ENCODE data around the gene C10orf53.

Gene C10orf53

DNA sequence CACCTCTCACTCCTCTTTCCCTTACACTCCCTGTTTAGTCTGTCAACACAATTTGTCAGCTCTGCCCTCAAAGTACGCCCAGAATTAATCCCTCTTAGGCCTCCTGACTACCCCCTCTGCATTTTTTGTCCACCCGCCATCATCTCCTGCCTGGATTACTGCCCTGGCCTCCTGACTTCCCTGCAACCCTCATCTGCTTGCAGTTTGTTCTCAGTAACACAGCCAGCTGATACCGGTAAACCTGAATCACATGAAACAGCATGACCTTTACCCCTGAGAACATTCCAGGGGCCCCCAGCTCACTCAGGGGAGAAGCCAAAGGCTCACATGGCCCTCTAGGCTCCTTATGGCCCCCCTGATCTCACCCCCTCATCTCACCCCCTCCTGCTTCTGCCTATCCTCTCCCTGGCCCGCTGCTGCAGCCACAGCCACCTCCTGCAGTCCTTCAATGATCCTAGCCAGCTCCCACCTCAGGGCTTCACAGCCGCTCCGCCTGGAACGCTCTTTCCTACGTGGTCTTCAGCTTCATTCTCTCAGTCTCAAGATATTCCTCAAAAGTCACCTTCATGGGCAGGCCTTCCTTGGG, 8.9 kb downstream of the C10orf53 start:
- TF ChIP-seq, protein P1, sequence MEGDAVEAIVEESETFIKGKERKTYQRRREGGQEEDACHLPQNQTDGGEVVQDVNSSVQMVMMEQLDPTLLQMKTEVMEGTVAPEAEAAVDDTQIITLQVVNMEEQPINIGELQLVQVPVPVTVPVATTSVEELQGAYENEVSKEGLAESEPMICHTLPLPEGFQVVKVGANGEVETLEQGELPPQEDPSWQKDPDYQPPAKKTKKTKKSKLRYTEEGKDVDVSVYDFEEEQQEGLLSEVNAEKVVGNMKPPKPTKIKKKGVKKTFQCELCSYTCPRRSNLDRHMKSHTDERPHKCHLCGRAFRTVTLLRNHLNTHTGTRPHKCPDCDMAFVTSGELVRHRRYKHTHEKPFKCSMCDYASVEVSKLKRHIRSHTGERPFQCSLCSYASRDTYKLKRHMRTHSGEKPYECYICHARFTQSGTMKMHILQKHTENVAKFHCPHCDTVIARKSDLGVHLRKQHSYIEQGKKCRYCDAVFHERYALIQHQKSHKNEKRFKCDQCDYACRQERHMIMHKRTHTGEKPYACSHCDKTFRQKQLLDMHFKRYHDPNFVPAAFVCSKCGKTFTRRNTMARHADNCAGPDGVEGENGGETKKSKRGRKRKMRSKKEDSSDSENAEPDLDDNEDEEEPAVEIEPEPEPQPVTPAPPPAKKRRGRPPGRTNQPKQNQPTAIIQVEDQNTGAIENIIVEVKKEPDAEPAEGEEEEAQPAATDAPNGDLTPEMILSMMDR (conservative IDR thresholded peaks at IDR 0.05; ENCODE audit: control insufficient read depth, insufficient read depth, low read depth, low read length) = no peak
- no peak overlapping the region for H3K4me3 ChIP-seq (ENCODE audit: control insufficient read depth, low read depth, low read length)
- DNase-seq (ENCODE audit: low read depth) = no peak

DNA sequence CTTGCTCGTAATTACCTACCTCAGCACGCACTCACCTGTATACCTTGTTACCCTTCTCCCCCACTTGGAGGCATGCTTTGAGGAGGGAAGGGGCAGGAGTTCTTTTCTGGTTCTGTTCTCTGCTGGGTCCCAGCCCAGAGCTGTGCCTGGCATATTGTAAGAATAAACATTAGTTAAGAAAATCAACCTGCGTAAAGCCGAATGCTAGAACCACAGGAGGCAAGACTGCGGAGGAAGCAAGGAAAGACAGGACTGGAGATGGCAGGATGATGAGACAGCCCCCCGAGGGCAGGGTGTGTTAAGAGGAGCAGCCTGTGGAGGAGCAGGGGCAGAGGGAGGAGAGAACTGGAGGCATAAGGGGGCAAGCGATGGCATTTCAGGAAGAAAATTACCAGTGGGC, 9.5 kb downstream of the C10orf53 start:
- DNase-seq (ENCODE audit: low read depth) = no peak
- TF ChIP-seq, protein P1 (conservative IDR thresholded peaks at IDR 0.05; ENCODE audit: control insufficient read depth, insufficient read depth, low read depth, low read length) = no peak
- H3K4me3 ChIP-seq (ENCODE audit: control insufficient read depth, low read depth, low read length) = no peak overlapping the region

DNA sequence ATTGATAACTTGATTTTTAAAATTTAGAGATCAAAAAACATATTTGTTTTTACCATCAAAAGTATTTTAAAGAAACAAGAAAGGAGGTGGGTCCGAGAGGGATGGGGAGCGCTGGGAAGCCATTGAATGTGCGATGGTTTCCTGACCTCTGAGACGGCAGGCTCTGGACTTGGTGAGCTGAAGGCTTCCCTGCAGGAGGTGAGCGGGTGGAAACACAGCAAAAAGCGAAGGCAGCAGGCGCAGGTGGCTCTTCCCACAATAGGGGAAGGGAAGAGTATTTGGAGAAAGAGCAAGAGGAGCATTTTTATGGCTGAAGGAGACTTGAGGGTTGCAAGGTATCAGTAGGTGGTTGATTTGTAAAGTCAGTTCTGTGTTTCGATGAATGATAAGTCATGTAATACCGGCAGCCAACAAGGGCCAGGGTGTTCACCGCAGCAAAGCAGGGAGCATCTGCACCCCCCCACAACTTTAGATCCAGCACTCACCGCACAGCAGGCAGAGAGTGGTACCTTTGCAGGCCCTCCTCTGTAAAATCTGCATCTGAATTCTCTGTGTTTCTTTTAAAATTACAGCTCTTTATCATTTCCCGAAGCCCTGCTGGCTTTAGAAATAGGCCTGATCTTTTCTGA, 10.5 kb downstream of the C10orf53 start:
- TF ChIP-seq, protein P1 (conservative IDR thresholded peaks at IDR 0.05; ENCODE audit: control insufficient read depth, insufficient read depth, low read depth, low read length) = no peak
- DNase-seq (ENCODE audit: low read depth) = no peak
- no peak overlapping the region for H3K4me3 ChIP-seq (ENCODE audit: control insufficient read depth, low read depth, low read length)

DNA sequence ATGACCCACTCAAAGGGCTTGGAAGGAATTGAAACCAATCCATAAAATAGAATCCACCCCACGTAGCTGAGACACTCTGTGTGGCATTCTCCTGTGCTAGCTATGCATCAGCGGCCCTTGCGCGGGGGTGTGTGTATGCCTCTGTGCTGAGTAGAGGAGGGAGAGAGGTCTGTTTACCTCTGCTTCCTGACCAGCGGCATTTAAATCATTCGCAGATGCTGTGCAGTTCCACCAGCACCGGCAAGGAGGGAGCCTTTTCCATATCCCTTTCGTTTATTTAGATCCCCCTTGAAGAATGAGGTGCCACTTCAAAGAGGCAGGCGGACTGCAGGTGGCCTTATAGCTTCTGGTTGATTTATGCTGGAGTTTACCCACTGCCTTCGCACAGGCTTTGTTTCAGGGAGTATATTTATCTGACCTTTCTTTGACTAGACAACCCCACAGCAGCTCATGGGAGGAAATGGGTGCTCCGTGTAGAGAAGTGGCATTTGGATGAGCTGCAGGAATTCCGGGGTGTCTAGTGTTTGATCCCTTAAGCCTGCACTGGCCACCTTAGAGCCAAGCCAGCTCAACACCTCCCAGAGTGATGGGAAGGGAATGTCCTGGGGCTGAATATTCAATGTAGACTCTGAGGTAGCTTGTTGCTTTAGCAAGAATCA, 11.4 kb downstream of the C10orf53 start:
- no peak overlapping the region for H3K4me3 ChIP-seq (ENCODE audit: control insufficient read depth, low read depth, low read length)
- TF ChIP-seq, protein P1 (conservative IDR thresholded peaks at IDR 0.05; ENCODE audit: control insufficient read depth, insufficient read depth, low read depth, low read length) = no peak
- peak; percentile 10 for DNase-seq (ENCODE audit: low read depth)

DNA sequence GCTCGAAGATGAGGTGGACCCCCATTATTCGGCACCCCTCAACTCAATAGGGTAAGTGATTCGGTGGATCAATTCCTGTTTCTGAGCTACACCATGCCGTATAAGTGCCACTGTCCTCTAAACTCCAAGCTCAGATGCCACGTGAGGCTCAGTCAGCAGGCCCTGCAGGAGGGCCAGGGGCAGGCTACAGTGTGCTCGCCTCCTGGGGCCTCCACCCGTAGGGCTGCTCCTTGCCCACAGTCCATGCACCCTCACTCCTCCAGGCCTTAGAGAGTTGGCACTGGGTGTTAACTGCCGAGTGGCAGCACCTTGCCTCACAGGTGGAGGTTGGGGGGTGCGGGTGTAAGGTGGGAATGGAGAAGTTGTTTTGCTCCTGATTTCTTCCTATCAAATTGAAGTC, 12.1 kb downstream of the C10orf53 start:
- DNase-seq (ENCODE audit: low read depth) = no peak
- no peak overlapping the region for H3K4me3 ChIP-seq (ENCODE audit: control insufficient read depth, low read depth, low read length)

DNA sequence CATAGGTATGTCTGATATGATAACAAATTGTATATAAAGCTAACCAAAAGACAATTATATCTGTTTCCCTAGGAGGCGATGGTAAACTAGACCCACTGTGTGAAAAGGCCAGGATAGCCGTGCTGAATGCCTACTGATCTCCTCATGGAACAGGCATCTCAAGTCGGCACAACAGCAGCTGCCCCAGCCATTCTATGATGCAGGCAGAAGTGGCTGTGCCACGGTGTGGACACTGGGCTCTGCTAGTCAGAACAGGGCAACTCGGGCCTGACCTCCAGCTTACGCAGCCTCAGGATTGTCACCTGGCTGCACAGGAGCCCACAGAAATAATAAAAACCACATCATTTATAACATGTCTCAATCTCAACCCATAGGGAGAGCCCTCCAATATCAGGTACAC, 15.0 kb downstream of the C10orf53 start:
- TF ChIP-seq, protein P1 (conservative IDR thresholded peaks at IDR 0.05; ENCODE audit: control insufficient read depth, insufficient read depth, low read depth, low read length) = no peak
- DNase-seq (ENCODE audit: low read depth) = no peak
- H3K4me3 ChIP-seq (ENCODE audit: control insufficient read depth, low read depth, low read length) = no peak overlapping the region

More for the DNA sequence above, 12.1 kb downstream of the C10orf53 start:
- TF ChIP-seq, protein P1 (conservative IDR thresholded peaks at IDR 0.05; ENCODE audit: control insufficient read depth, insufficient read depth, low read depth, low read length) = no peak
